Limb (tissue), 2 donors: ENCODE measurements around the gene TPCN1.

Experiments used
- DNase-seq, 2 donors: peaks; one replicate each; pipeline ENCODE4 v3.0.0-alpha.2; 2016; ENCODE audit errors: extremely low spot score in 2 of 2

Gene TPCN1

GRCh38 chr12:113221181-113221996, at the start of gene TPCN1:
TSS of gene TPCN1 (plus strand) at chr12:113221464. CDS start at chr12:113226853, 5,389 bp downstream.
- peak; percentile 99 to 100 for DNase-seq

- no peak for DNase-seq
These were observed 49.7 kb upstream of the TPCN1 start for GRCh38 chr12:113171543-113171942.

- DNase-seq = peak in 1 of 2 donors; percentile 15
These were observed 49.1 kb upstream of the TPCN1 start for GRCh38 chr12:113172185-113172584.

- DNase-seq = no peak
These were observed 48.1 kb upstream of the TPCN1 start for GRCh38 chr12:113173081-113173698.

- DNase-seq = peak; percentile 40 to 87
These were observed 46.5 kb upstream of the TPCN1 start for GRCh38 chr12:113174461-113175384.

GRCh38 chr12:113179023-113179422, 42.2 kb upstream of the TPCN1 start:
- no peak for DNase-seq

GRCh38 chr12:113180333-113180732, 40.9 kb upstream of the TPCN1 start:
- no peak for DNase-seq

- no peak for DNase-seq
These were observed 39.3 kb upstream of the TPCN1 start for GRCh38 chr12:113181975-113182374.

GRCh38 chr12:113183030-113183589, 38.2 kb upstream of the TPCN1 start:
- no peak for DNase-seq

GRCh38 chr12:113184098-113184899, 37.0 kb upstream of the TPCN1 start:
- no peak for DNase-seq

GRCh38 chr12:113184900-113185179, 36.4 kb upstream of the TPCN1 start:
- peak; percentile 91 to 92 for DNase-seq

- peak; percentile 71 to 93 for DNase-seq
These were observed 35.9 kb upstream of the TPCN1 start, which contains the start of the genes DDX54 and RITA1 for GRCh38 chr12:113185180-113186032. TSS of gene DDX54 (minus strand) at chr12:113185478. CDS start at chr12:113185451, 27 bp downstream. TSS of gene RITA1 (plus strand) at chr12:113185721. CDS start at chr12:113186747, 1,026 bp downstream.

GRCh38 chr12:113186033-113186365, 35.3 kb upstream of the TPCN1 start:
- DNase-seq = no peak

- no peak for DNase-seq
These were observed 34.5 kb upstream of the TPCN1 start for GRCh38 chr12:113186666-113187325.

- no peak for DNase-seq
These were observed 31.9 kb upstream of the TPCN1 start for GRCh38 chr12:113189361-113189760.

GRCh38 chr12:113190761-113191160, 30.5 kb upstream of the TPCN1 start:
- DNase-seq = no peak

- DNase-seq = no peak
These were observed 30.0 kb upstream of the TPCN1 start for GRCh38 chr12:113191227-113191626.

- no peak for DNase-seq
These were observed 26.3 kb upstream of the TPCN1 start for GRCh38 chr12:113194971-113195391.

- no peak for DNase-seq
These were observed 25.7 kb upstream of the TPCN1 start for GRCh38 chr12:113195598-113195997.
